PC-3 (cell line): ENCODE measurements around the gene AMMECR1. TPM values are rescaled to one million over a fixed set of nuclear protein-coding genes. Genes with fewer than 3 reads are reported as not detected.
"Not testable (repeated sequence)": the region's sequence is repeated elsewhere in the genome, so short reads cannot be mapped to it uniquely, and the experiment has no call there.

ENCODE experiments used
- ATAC-seq: fragments of 200-7000 bp; cut with Tn5 transposase; 2 replicates; pipeline ENCODE4 v1.9.1; 2020; ENCODE audit warnings: mild to moderate bottlenecking, moderate library complexity
- BruUV-seq: library from RNA; stranded (reverse); fragments of 400-500 nt; replicated peaks from 2 replicates; lab custom pipeline; 2021; lab: Mats Ljungman, UMichigan
- CTCF ChIA-PET: fragments of 300-600 bp; sonication (Branson Sonifier 250); formaldehyde crosslinking; loops from one replicate; lab custom pipeline; 2022; ENCODE audit warnings: antibody characterized with exemption; lab: Charles Lee
- POLR2A ChIA-PET: fragments of 300-600 bp; sonication (Branson Sonifier 250); formaldehyde crosslinking; loops from one replicate; lab custom pipeline; 2022; ENCODE audit warnings: antibody characterized with exemption; ENCODE audit not compliant: unreplicated experiment; lab: Charles Lee
- DNase-seq: peaks from one replicate; pipeline ENCODE4 v3.0.0-alpha.2; 2015
- H2AFZ ChIP-seq: fragments of 300-600 bp; sonication (generic); 2 replicates; pipeline ENCODE4 v1.6.0; 2016; ENCODE audit warnings: antibody characterized with exemption, low read length
- H3F3A ChIP-seq: fragments of 300-600 bp; sonication (generic); one replicate; pipeline ENCODE4 v1.6.0; 2017; ENCODE audit warnings: antibody characterized with exemption, low read length, control low read depth, mild to moderate bottlenecking; ENCODE audit not compliant: unreplicated experiment
- H3K27ac ChIP-seq: fragments of 300-600 bp; sonication (generic); 2 replicates; pipeline ENCODE4 v1.5.1; 2016; ENCODE audit warnings: mild to moderate bottlenecking, low read length
- H3K27me3 ChIP-seq: fragments of 300-600 bp; sonication (generic); 2 replicates; pipeline ENCODE4 v1.6.1; 2016; ENCODE audit warnings: low read length, mixed read lengths
- H3K36me3 ChIP-seq: fragments of 300-600 bp; sonication (generic); 2 replicates; pipeline ENCODE4 v1.6.1; 2016; ENCODE audit warnings: low read depth, mixed run types, low read length, mixed read lengths
- H3K4me1 ChIP-seq: fragments of 300-600 bp; sonication (generic); 2 replicates; pipeline ENCODE4 v1.5.1; 2016; ENCODE audit warnings: low read length; ENCODE audit not compliant: insufficient read depth
- H3K4me2 ChIP-seq: fragments of 300-600 bp; sonication (generic); 2 replicates; pipeline ENCODE4 v1.6.0; 2016; ENCODE audit warnings: low read length
- H3K4me3 ChIP-seq: fragments of 300-600 bp; sonication (generic); 2 replicates; pipeline ENCODE4 v1.5.1; 2016; ENCODE audit warnings: mild to moderate bottlenecking, low read length, mixed read lengths
- H3K79me2 ChIP-seq: fragments of 300-600 bp; sonication (generic); 2 replicates; pipeline ENCODE4 v1.6.1; 2017; ENCODE audit warnings: low read length, mixed read lengths
- H3K9ac ChIP-seq: fragments of 300-600 bp; sonication (generic); 2 replicates; pipeline ENCODE4 v1.6.0; 2016; ENCODE audit warnings: mild to moderate bottlenecking, low read length
- H3K9me2 ChIP-seq: fragments of 300-600 bp; sonication (generic); replicated peaks from 2 replicates; pipeline ENCODE4 v1.6.1; 2016; ENCODE audit warnings: mixed run types, low read length, mixed read lengths
- H3K9me3 ChIP-seq: fragments of 300-600 bp; sonication (generic); 2 replicates; pipeline ENCODE4 v1.6.1; 2016; ENCODE audit warnings: low read length, mixed read lengths
- H4K20me1 ChIP-seq: fragments of 300-600 bp; sonication (generic); 2 replicates; pipeline ENCODE4 v1.6.1; 2016; ENCODE audit warnings: low read length, mixed read lengths
- CTCF ChIP-seq: fragments of 300-600 bp; sonication (generic); conservative IDR thresholded peaks from 2 replicates; pipeline ENCODE4 v1.5.1; 2017; ENCODE audit warnings: antibody characterized with exemption, low read depth, mild to moderate bottlenecking, low read length
- EZH2 ChIP-seq: fragments of 300-600 bp; sonication (generic); IDR thresholded peaks from one replicate; pipeline ENCODE4 v1.6.1; 2017; ENCODE audit warnings: antibody characterized with exemption, mild to moderate bottlenecking, low read length; ENCODE audit not compliant: unreplicated experiment
- EZH2phosphoT487 ChIP-seq: fragments of 300-600 bp; sonication (generic); IDR thresholded peaks from 2 replicates; pipeline ENCODE4 v1.6.1; 2018; ENCODE audit warnings: mild to moderate bottlenecking, antibody characterized with exemption, low read length, borderline replicate concordance
- intact Hi-C: fragments of 100-400 bp; cut with micrococcal nuclease; formaldehyde crosslinking; loops from 2 replicates; pipeline ENCODE4 v1.9.0; 2023
- total RNA-seq: library from RNA; depleted of rRNA; stranded (reverse); fragments of >200 nt; gene quantifications from 2 replicates; pipeline ENCODE4 v1.2.3, GENCODE V29; 2014

AMMECR1 gene
- total RNA-seq, 1 experiment from 2014 or later = 14.2 TPM

GRCh38 chrX:110242371-110242770 is 75.5 kb downstream of the AMMECR1 start:
- CTCF ChIA-PET = no interaction called here
- H3K4me3 ChIP-seq = no peak overlapping the region
- H4K20me1 ChIP-seq = no peaks in the 10 kb centered on the region
- H3K9me2 ChIP-seq = no peaks in the 10 kb centered on the region
- peak overlapping the region; percentile 25; the same call in 1 of the 2 replicates for H3K27ac ChIP-seq
- intact Hi-C loops = loop anchor here (2.0 kb wide), 1 partner anchor 74 kb away; no protein-coding TSS in a partner anchor
- H3K4me1 ChIP-seq = peaks cover 24% of the 10 kb centered on the region
- ATAC-seq (peak; percentile 12; the same call in 1 of the 2 replicates), DNase-seq (no peak)
- H3K4me2 ChIP-seq = peak overlapping the region; percentile 24; the same call in 1 of the 2 replicates
- POLR2A ChIA-PET = no interaction called here
- no peaks in the 10 kb centered on the region for H3K27me3 ChIP-seq
- no peaks in the 10 kb centered on the region for H3F3A ChIP-seq
- H3K9ac ChIP-seq = no peak overlapping the region
- H3K9me3 ChIP-seq = no peaks in the 10 kb centered on the region
- H2AFZ ChIP-seq = no peak overlapping the region
- H3K79me2 ChIP-seq = peaks cover 21% of the 10 kb centered on the region
- TF ChIP-seq CTCF = no peak
- TF ChIP-seq EZH2 = no peak
- no peak for TF ChIP-seq EZH2phosphoT487
- BruUV-seq = no TSS peak
- H3K36me3 ChIP-seq = no peaks in the 10 kb centered on the region

- BruUV-seq = no TSS peak
- Histone ChIP-seq H3K27me3 (no peaks in the 10 kb centered on the region), H4K20me1 (no peaks in the 10 kb centered on the region), H3K36me3 (no peaks in the 10 kb centered on the region), H3K9me3 (no peaks in the 10 kb centered on the region), H3K9ac (no peak overlapping the region), H3K4me1 (peaks cover 24% of the 10 kb centered on the region), H3K4me2 (peak overlapping the region; percentile 24; the same call in 1 of the 2 replicates), H2AFZ (no peak overlapping the region), H3F3A (no peaks in the 10 kb centered on the region), H3K27ac (peak overlapping the region; percentile 25; the same call in 1 of the 2 replicates), H3K9me2 (no peaks in the 10 kb centered on the region), H3K79me2 (peaks cover 26% of the 10 kb centered on the region), H3K4me3 (no peak overlapping the region)
- ATAC-seq (peak; percentile 90), DNase-seq (peak; percentile 57)
- POLR2A ChIA-PET = no interaction called here
- TF ChIP-seq CTCF (no peak), EZH2 (no peak), EZH2phosphoT487 (no peak)
- CTCF ChIA-PET = no interaction called here
- intact Hi-C loops = loop anchor here (2.0 kb wide), 1 partner anchor 75 kb away; no protein-coding TSS in a partner anchor
These were observed 76.1 kb downstream of the AMMECR1 start for GRCh38 chrX:110241816-110242215.

GRCh38 chrX:110238259-110238658 is 79.6 kb downstream of the AMMECR1 start:
- H3K9me3 ChIP-seq, H3K4me3 ChIP-seq, H4K20me1 ChIP-seq, H3K9ac ChIP-seq, H3K36me3 ChIP-seq, H3K9me2 ChIP-seq, BruUV-seq, H3K27me3 ChIP-seq, POLR2A ChIA-PET, intact Hi-C loops, H3F3A ChIP-seq, CTCF ChIA-PET, H2AFZ ChIP-seq: not testable (repeated sequence)
- ATAC-seq = peak; percentile 68
- DNase-seq = peak; percentile 67
- H3K27ac ChIP-seq = peak overlapping the region; percentile 31
- peak overlapping the region; percentile 49 for H3K4me2 ChIP-seq
- H3K4me1 ChIP-seq = peaks cover 24% of the 10 kb centered on the region
- H3K79me2 ChIP-seq = peaks cover 32% of the 10 kb centered on the region

- H3K9me3 ChIP-seq, CTCF ChIA-PET, H4K20me1 ChIP-seq, H3K4me2 ChIP-seq, ATAC-seq, H3K36me3 ChIP-seq, POLR2A ChIA-PET, DNase-seq, H3K9me2 ChIP-seq, H3K27me3 ChIP-seq, H3K4me3 ChIP-seq, H3K9ac ChIP-seq, BruUV-seq, H3F3A ChIP-seq, H3K27ac ChIP-seq, intact Hi-C loops, H2AFZ ChIP-seq: not testable (repeated sequence)
- Histone ChIP-seq H3K4me1 (peaks cover 26% of the 10 kb centered on the region), H3K79me2 (peaks cover 20% of the 10 kb centered on the region)
These were observed 86.4 kb downstream of the AMMECR1 start for GRCh38 chrX:110231485-110231884.

- ATAC-seq (peak; percentile 81), DNase-seq (peak; percentile 82)
- H3K36me3 ChIP-seq, POLR2A ChIA-PET, H3K9me2 ChIP-seq, H4K20me1 ChIP-seq, BruUV-seq, H3K27me3 ChIP-seq, H3K9me3 ChIP-seq, CTCF ChIA-PET, H3F3A ChIP-seq, intact Hi-C loops: not testable (repeated sequence)
- Histone ChIP-seq H3K4me2 (peak overlapping the region; percentile 74), H3K4me1 (peaks cover 26% of the 10 kb centered on the region), H3K9ac (peak overlapping the region; percentile 66), H2AFZ (peak overlapping the region; percentile 78), H3K79me2 (peaks cover 18% of the 10 kb centered on the region), H3K27ac (peak overlapping the region; percentile 90), H3K4me3 (peak overlapping the region; percentile 72)
These were observed 88.3 kb downstream of the AMMECR1 start for GRCh38 chrX:110229497-110230111.
